HEK293 (cell line): Measurements from ENCODE around the gene GHRHR.

Experiments
- CTCF ChIA-PET: fragments of 350-600 bp; formaldehyde crosslinking; extraction: SDS; loops from one replicate; lab custom pipeline; 2021; ENCODE audit warnings: antibody characterized with exemption; lab: Yijun Ruan, JAX
- POLR2A ChIA-PET: fragments of 300-600 bp; formaldehyde crosslinking; extraction: SDS; loops from one replicate; lab custom pipeline; 2020; ENCODE audit warnings: antibody characterized with exemption, inconsistent platforms; lab: Yijun Ruan, JAX
- H3K27ac ChIP-seq: fragments of 200-500 bp; sonication (Bioruptor generic); 2 replicates; pipeline ENCODE4 v1.5.1; 2014; ENCODE audit warnings: low read depth, low read length, control low read depth, inconsistent platforms; ENCODE audit errors: extremely low read depth
- H3K36me3 ChIP-seq, 2 experiments: fragments of 200-500 bp in 1 of 2; sonication (Bioruptor generic) in 1 of 2; 1 replicate in 1 of 2; 2 replicates in 1 of 2; pipeline ENCODE4 v1.5.1; 2014 to 2017; ENCODE audit warnings: inconsistent platforms in 2 of 2, low read length in 2 of 2; ENCODE audit not compliant: control insufficient read depth in 2 of 2, insufficient read depth in 1 of 2
- H3K4me1 ChIP-seq: fragments of 200-500 bp; sonication (Bioruptor generic); 2 replicates; pipeline ENCODE4 v1.5.1; 2014; ENCODE audit warnings: mild to moderate bottlenecking, low read length, inconsistent platforms; ENCODE audit not compliant: control insufficient read depth, insufficient read depth
- H3K4me3 ChIP-seq: 2 replicates; pipeline ENCODE4 v1.5.1; 2011; ENCODE audit warnings: low read depth, mild to moderate bottlenecking, control low read depth, low read length, moderate library complexity
- H3K9me3 ChIP-seq: fragments of 200-500 bp; sonication (Bioruptor generic); 2 replicates; pipeline ENCODE4 v1.5.1; 2014; ENCODE audit warnings: low read depth, low read length, inconsistent platforms; ENCODE audit not compliant: control insufficient read depth, insufficient read depth
- AEBP2 ChIP-seq: fragments of 450-650 bp; formaldehyde crosslinking; IDR thresholded peaks from 2 replicates; pipeline ENCODE4 v1.5.1; 2016; ENCODE audit warnings: missing biosample characterization, missing genetic modification characterization, borderline replicate concordance
- SETDB1 ChIP-seq: IDR thresholded peaks from one replicate; pipeline ENCODE4 v1.6.1; 2017; ENCODE audit warnings: mild to moderate bottlenecking, low read length, moderate library complexity, mixed read lengths; ENCODE audit not compliant: insufficient read length
- ZFP3 ChIP-seq: fragments of 450-650 bp; formaldehyde crosslinking; IDR thresholded peaks from 2 replicates; pipeline ENCODE4 v1.5.1; 2016; ENCODE audit warnings: low read depth, missing biosample characterization, missing genetic modification characterization
- ZFP41 ChIP-seq: fragments of 450-650 bp; formaldehyde crosslinking; IDR thresholded peaks from 2 replicates; pipeline ENCODE4 v1.5.1; 2016; ENCODE audit warnings: missing biosample characterization, missing genetic modification characterization, borderline replicate concordance
- ZNF10 ChIP-seq: fragments of 450-650 bp; formaldehyde crosslinking; IDR thresholded peaks from 2 replicates; pipeline ENCODE4 v1.5.1; 2017; ENCODE audit warnings: missing biosample characterization, missing genetic modification characterization
- ZNF148 ChIP-seq: fragments of 450-650 bp; formaldehyde crosslinking; IDR thresholded peaks from 2 replicates; pipeline ENCODE4 v1.5.0; 2017; ENCODE audit warnings: missing biosample characterization, missing genetic modification characterization, borderline replicate concordance
- ZNF16 ChIP-seq: fragments of 450-650 bp; formaldehyde crosslinking; IDR thresholded peaks from 2 replicates; pipeline ENCODE4 v1.5.1; 2016; ENCODE audit warnings: low read depth, missing biosample characterization, missing genetic modification characterization
- ZNF175 ChIP-seq: fragments of 450-650 bp; formaldehyde crosslinking; IDR thresholded peaks from 2 replicates; pipeline ENCODE4 v1.5.1; 2016; ENCODE audit warnings: missing biosample characterization, missing genetic modification characterization
- ZNF184 ChIP-seq: fragments of 450-650 bp; IDR thresholded peaks from 2 replicates; pipeline ENCODE4 v1.5.1; 2018; ENCODE audit warnings: missing biosample characterization, mild to moderate bottlenecking, missing genetic modification characterization
- ZNF280D ChIP-seq: fragments of 450-650 bp; formaldehyde crosslinking; IDR thresholded peaks from 2 replicates; pipeline ENCODE4 v1.5.1; 2016; ENCODE audit warnings: missing biosample characterization, missing genetic modification characterization
- ZNF324 ChIP-seq: fragments of 450-650 bp; formaldehyde crosslinking; IDR thresholded peaks from 2 replicates; pipeline ENCODE4 v1.5.1; 2016; ENCODE audit warnings: missing biosample characterization, missing genetic modification characterization
- ZNF449 ChIP-seq: fragments of 450-650 bp; formaldehyde crosslinking; IDR thresholded peaks from 2 replicates; pipeline ENCODE4 v1.5.1; 2017; ENCODE audit warnings: missing biosample characterization, mild to moderate bottlenecking, missing genetic modification characterization, moderate library complexity
- ZNF48 ChIP-seq: fragments of 450-650 bp; formaldehyde crosslinking; IDR thresholded peaks from 2 replicates; pipeline ENCODE4 v1.5.1; 2016; ENCODE audit warnings: missing biosample characterization, missing genetic modification characterization
- ZNF544 ChIP-seq: fragments of 450-650 bp; formaldehyde crosslinking; IDR thresholded peaks from 2 replicates; pipeline ENCODE4 v1.5.0; 2017; ENCODE audit warnings: missing biosample characterization, missing genetic modification characterization
- ZNF610 ChIP-seq: fragments of 450-650 bp; formaldehyde crosslinking; IDR thresholded peaks from 2 replicates; pipeline ENCODE4 v1.5.1; 2016; ENCODE audit warnings: missing biosample characterization, missing genetic modification characterization, borderline replicate concordance
- ZNF629 ChIP-seq: fragments of 450-650 bp; formaldehyde crosslinking; IDR thresholded peaks from 2 replicates; pipeline ENCODE4 v1.5.1; 2017; ENCODE audit warnings: missing biosample characterization, missing genetic modification characterization
- ZNF639 ChIP-seq: fragments of 450-650 bp; formaldehyde crosslinking; IDR thresholded peaks from 2 replicates; pipeline ENCODE4 v1.5.1; 2016; ENCODE audit warnings: missing biosample characterization, missing genetic modification characterization
- ZNF670 ChIP-seq: fragments of 450-650 bp; formaldehyde crosslinking; IDR thresholded peaks from 2 replicates; pipeline ENCODE4 v1.5.1; 2016; ENCODE audit warnings: missing biosample characterization, missing genetic modification characterization, low read depth
- ZNF76 ChIP-seq: fragments of 450-650 bp; formaldehyde crosslinking; IDR thresholded peaks from 2 replicates; pipeline ENCODE4; 2016; ENCODE audit warnings: low read depth, missing biosample characterization, missing genetic modification characterization, borderline replicate concordance
- ZSCAN18 ChIP-seq: fragments of 450-650 bp; formaldehyde crosslinking; IDR thresholded peaks from 2 replicates; pipeline ENCODE4 v1.5.1; 2016; ENCODE audit warnings: missing biosample characterization, missing genetic modification characterization

GHRHR gene

GRCh38 chr7:30916767-30917166 is 47.0 kb upstream of the GHRHR start (continued):
- TF ChIP-seq AEBP2 (tag by site-specific recombination) (no peak), ZNF175 (tag by site-specific recombination) (no peak), ZNF324 (no peak), ZNF639 (tag by site-specific recombination) (no peak), ZNF48 (tag by site-specific recombination) (no peak), ZNF610 (tag by site-specific recombination) (no peak), ZFP41 (tag by site-specific recombination) (no peak), ZNF629 (no peak), ZFP3 (tag by site-specific recombination) (no peak), ZNF449 (no peak), ZNF670 (tag by site-specific recombination) (no peak), ZNF184 (tag by site-specific recombination) (no peak), SETDB1 (no peak)

GRCh38 chr7:30917216-30917893 is 46.4 kb upstream of the GHRHR start:
- ChIA-PET POLR2A (no interaction called here), CTCF (interaction anchor here (0.7 kb wide), 2 partner anchors 197 to 1465 kb away, joined by 3 read pairs; no protein-coding TSS in a partner anchor)
- no peak overlapping the region for H3K4me3 ChIP-seq
- no peaks in the 10 kb centered on the region for H3K9me3 ChIP-seq
- H3K36me3 ChIP-seq, result no peaks in the 10 kb centered on the region
- TF ChIP-seq ZNF76 (tag by site-specific recombination) (no peak), ZNF10 (tag by site-specific recombination) (peak; percentile 62; the same call in 1 of the 2 replicates)
- H3K27ac ChIP-seq, result no peak overlapping the region
- no peaks in the 10 kb centered on the region for H3K4me1 ChIP-seq

- no peak overlapping the region for H3K4me3 ChIP-seq
- no peaks in the 10 kb centered on the region for H3K4me1 ChIP-seq
- CTCF ChIA-PET, result interaction anchor here (0.7 to 1.0 kb wide), 3 partner anchors 18 to 122 kb away, joined by 3 to 4 read pairs (median 3); no protein-coding TSS in a partner anchor
- no peak overlapping the region for H3K27ac ChIP-seq
- POLR2A ChIA-PET, result no interaction called here
- TF ChIP-seq ZNF16 (tag by site-specific recombination) (no peak), ZNF148 (no peak), ZNF280D (tag by site-specific recombination) (no peak), ZNF10 (tag by site-specific recombination) (no peak), ZSCAN18 (tag by site-specific recombination) (no peak), ZNF544 (tag by site-specific recombination) (no peak)
- no peaks in the 10 kb centered on the region for H3K36me3 ChIP-seq
- H3K9me3 ChIP-seq, result no peaks in the 10 kb centered on the region
Measured at GRCh38 chr7:30918676-30919075, 45.1 kb upstream of the GHRHR start.
